GM06990 (cell line): ENCODE results near the gene ANKS1A.

ENCODE experiments used
- DNase-seq: peaks from one replicate; pipeline ENCODE4 v3.0.0-alpha.2; 2011; ENCODE audit not compliant: insufficient read length; ENCODE audit errors: extremely low read depth
- H3K27me3 ChIP-seq: replicated peaks from 2 replicates; pipeline ENCODE4 v1.6.0; 2011; ENCODE audit warnings: low read length; ENCODE audit not compliant: control insufficient read depth, insufficient read depth
- H3K36me3 ChIP-seq: 2 replicates; pipeline ENCODE4 v1.5.1; 2011; ENCODE audit warnings: low read length; ENCODE audit not compliant: control insufficient read depth, insufficient read depth
- H3K4me3 ChIP-seq: replicated peaks from 2 replicates; pipeline ENCODE4 v1.5.1; 2011; ENCODE audit warnings: low read depth, mild to moderate bottlenecking, control low read depth, low read length
- TF ChIP-seq, protein P1 (sequence below): IDR thresholded peaks from 2 replicates; pipeline ENCODE4 v1.5.1; 2011; ENCODE audit warnings: low read length, control low read depth, mild to moderate bottlenecking, inconsistent platforms; ENCODE audit not compliant: insufficient read depth, poor library complexity, severe bottlenecking

ANKS1A gene

DNA sequence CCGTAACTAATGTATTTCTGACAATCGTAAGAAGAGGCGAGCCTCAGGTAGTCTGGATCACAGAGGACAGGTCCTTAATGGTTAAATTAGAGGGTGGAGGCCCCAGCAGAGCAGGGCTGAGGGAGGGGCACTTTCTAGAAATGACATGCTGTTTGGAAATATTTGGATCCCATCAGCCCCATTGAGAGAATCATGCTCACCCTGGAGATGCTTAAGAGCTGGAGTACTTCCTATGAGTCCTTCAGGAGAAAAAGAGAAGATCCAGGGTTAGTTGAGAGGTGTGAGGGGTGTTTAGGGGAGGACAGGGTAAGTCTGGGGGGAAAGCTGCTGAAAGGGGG is 129.1 kb downstream of the ANKS1A start:
- no peaks in the 10 kb centered on the region for H3K27me3 ChIP-seq
- H3K36me3 ChIP-seq = peaks cover 4% of the 10 kb centered on the region
- no peak for DNase-seq
- no peak overlapping the region for H3K4me3 ChIP-seq
- TF ChIP-seq, protein P1, sequence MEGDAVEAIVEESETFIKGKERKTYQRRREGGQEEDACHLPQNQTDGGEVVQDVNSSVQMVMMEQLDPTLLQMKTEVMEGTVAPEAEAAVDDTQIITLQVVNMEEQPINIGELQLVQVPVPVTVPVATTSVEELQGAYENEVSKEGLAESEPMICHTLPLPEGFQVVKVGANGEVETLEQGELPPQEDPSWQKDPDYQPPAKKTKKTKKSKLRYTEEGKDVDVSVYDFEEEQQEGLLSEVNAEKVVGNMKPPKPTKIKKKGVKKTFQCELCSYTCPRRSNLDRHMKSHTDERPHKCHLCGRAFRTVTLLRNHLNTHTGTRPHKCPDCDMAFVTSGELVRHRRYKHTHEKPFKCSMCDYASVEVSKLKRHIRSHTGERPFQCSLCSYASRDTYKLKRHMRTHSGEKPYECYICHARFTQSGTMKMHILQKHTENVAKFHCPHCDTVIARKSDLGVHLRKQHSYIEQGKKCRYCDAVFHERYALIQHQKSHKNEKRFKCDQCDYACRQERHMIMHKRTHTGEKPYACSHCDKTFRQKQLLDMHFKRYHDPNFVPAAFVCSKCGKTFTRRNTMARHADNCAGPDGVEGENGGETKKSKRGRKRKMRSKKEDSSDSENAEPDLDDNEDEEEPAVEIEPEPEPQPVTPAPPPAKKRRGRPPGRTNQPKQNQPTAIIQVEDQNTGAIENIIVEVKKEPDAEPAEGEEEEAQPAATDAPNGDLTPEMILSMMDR = no peak

- no peaks in the 10 kb centered on the region for H3K27me3 ChIP-seq
- TF ChIP-seq, protein P1 = no peak
- peaks cover 4% of the 10 kb centered on the region for H3K36me3 ChIP-seq
- no peak for DNase-seq
- no peak overlapping the region for H3K4me3 ChIP-seq
Observed at GRCh38 chr6:35018746-35019145, 129.7 kb downstream of the ANKS1A start.

DNA sequence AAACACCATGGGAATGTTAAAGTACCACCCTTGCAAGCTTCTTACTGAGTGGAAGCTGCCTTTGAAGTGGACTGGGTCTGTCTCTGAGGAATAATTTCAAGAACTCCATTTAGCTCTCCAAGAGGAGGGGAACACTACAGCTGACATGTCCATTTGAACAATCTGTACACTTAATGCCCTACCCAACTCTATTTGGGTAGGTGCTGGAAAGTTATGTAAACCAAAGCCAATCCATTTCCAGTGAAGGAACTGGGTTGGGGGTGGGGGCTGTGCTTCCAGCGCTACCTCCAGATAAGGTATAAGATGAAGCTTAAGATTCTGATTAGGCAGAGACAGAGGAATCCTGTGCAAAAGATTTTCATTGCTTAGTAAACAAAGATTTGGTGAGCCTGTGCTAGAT is 130.1 kb downstream of the ANKS1A start:
- Histone ChIP-seq H3K4me3 (no peak overlapping the region), H3K36me3 (peaks cover 4% of the 10 kb centered on the region), H3K27me3 (no peaks in the 10 kb centered on the region)
- TF ChIP-seq, protein P1 = no peak
- no peak for DNase-seq

DNA sequence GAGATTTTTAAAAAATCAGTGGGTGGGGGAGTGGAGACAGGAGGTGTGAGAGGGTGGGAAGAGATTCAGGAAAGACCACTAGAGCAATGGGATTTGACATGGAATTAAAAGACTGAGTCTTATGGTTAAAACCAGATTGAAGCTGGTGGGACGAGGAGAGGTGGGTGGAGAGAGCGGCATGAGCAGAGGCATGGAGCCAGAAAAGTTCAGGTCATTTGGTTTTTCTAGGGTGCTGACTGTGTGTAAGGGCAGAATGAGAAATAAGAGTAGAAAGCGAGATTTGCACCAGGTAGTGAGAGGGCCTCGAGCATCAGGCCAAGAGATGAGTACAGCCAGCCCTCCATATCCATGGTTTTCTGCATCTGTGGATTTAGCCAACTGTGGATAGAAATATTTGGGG is 130.8 kb downstream of the ANKS1A start:
- Histone ChIP-seq H3K27me3 (no peaks in the 10 kb centered on the region), H3K4me3 (no peak overlapping the region), H3K36me3 (peaks cover 4% of the 10 kb centered on the region)
- TF ChIP-seq, protein P1 = no peak
- no peak for DNase-seq

DNA sequence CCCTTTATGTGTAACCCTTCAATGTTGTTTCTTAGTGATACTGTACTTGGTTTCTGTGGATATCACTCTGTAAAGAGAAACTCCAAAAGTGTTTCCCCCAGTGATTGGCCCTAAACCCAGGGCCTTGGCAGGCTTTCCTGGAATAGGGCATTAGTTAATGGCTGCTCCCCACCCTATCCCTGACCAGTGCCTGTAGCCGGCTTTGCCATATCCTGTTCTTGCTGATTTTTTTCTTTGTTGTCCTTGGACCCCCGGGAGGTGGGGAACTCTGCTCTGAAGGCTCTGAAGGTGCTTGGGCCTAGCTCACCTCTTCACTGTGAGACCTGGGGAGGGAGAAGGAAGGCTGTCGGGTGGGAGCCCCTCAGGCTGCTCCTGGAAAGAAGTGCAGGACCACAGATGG is 131.9 kb downstream of the ANKS1A start:
- Histone ChIP-seq H3K27me3 (no peaks in the 10 kb centered on the region), H3K4me3 (no peak overlapping the region), H3K36me3 (peaks cover 4% of the 10 kb centered on the region)
- DNase-seq = no peak
- TF ChIP-seq, protein P1 = no peak
